ENCODE results near the gene IL18BP.

Gene IL18BP

DNA sequence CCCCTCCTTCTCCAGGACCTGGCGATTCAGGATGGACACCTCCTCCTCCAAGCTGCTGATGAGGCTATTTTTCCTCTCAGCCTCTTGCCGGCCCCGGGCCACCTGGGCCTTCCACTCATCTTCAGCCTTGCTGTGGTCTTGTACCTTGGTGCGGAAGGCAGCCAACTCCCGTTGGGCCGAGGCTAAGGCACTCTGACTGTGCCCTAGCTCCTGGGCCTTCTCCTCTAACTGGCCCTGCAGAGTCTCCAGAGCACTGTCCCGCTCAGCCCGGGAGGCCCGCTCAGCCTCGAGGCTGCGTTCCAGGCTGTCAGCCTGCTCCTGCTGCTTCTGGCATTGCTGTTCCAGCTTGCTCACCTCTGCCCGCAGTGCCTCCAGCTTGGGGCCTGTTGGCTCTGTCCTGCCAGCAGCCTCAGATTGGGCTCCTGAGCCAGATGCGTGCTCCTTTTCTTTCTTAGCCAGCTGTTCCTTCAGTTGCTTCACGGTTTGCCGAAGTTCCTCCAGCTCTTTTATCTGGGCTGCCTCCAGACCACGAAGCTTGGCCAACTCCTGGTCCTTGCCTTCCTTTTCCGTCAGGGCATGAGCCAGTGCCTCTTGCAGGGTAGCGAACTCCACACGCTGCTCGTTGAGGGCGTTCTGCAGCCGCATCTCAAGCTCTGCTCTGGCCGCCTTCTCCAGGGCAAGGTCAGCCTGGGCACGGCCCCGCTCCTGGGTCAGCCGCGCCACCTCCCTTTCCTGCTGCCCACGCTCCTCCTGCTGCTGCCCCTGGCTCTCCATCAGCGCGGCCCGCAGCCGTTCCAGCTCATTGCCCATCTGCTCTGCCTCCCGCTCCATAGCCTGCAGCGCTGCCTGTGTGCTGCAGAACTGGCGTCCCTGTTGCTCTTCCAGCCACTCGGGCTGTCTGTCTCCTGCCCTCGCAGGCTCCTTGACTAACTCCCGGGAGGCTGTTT, 15.3 kb downstream of the IL18BP start:
- peak; percentile 68 for DNase-seq

DNA sequence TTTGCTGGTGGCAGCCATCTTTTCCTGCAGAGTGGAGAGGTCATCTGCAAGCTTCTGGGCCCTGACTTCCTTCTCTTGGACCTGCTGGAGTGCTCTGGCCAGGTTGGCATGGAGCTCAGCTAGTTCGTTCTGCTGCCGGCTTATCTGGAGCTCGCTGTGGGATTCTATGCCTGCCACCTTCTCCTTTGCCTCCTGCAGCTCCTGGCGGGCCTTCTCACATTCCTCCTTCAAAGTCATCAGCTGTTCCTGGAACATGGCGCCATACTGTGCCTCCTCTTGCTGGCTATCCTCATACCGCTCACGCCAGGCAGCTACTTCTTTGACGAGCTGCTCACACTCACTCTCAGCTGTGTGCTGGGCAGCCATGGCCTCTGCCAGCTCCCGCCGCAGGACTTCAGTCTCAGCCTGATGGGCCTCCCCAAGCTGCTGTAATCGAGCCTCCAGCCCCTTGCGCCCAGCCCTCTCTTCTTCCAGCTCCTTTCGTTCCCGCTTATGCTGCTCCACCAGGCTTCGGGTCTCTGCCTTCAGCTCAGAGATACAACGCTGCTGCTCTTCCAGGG, 16.1 kb downstream of the IL18BP start:
- DNase-seq, result peak; percentile 19

DNA sequence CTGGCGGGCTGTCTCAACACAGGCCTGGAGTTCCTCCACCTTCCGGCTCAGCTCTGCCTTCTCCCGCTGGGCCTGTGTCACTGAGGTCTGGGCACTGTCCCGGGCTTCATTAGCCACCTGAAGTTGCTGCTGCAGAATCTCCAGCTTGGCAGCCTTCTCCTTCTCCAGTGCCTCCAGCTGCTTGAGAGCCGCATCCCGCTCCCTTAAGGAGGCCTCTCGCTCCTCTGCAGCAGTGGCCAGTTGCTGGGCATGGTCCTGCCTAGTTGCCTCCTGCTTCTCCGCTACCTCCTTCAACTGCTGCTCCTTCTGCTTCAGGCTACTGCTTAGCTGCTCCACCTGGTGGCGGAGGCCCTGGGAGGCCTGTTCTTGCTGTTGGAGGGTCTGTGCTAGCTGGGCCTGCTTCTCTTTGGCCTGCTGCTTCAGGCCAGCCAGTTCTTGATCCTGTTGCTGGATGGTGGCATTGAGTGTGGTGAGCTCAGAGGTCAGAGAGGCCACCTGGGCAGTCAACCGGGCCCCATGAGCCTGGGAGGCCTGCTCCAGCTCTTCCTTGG, 16.9 kb downstream of the IL18BP start:
- peak; percentile 44 for DNase-seq

DNA sequence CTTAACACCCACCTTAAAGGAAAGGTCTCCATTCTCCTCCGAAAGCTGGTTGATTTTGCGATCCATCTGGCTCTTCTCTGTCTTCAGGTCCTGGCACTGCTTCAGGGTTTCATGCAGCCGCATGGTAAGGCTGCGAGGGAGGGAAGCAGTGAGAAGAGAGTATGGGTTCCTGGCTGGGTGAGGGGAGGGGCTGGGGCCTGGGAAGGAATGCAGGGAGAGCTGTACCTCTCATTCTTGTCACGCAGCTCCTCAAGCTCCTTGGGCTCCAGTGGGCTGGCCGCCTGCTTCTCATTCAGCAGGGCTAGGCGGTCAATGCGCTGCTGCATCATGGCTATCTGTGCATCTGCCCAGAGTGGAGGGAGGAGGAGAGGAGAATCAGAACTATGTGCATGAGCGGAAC, 19.5 kb downstream of the IL18BP start:
- DNase-seq, result no peak

DNA sequence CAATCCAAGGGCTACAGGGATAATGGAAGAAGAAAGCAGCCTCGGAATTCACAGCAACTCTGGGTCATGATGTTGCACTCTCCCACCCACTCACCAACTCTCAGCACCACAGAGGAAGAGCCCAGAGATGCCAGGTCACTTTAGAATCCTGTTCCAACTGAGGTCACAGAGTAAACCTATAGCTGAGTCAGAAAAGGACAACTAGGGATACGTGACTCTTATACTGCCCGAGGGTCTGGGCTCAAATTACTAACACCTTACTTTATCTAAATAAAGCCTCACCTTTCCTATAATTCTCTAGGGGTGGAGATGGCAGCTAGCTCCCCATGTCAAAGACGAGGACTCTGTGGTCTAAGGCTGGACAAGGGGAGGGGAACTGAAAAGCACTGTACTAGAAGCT, 24.6 kb downstream of the IL18BP start:
- DNase-seq, result no peak

DNA sequence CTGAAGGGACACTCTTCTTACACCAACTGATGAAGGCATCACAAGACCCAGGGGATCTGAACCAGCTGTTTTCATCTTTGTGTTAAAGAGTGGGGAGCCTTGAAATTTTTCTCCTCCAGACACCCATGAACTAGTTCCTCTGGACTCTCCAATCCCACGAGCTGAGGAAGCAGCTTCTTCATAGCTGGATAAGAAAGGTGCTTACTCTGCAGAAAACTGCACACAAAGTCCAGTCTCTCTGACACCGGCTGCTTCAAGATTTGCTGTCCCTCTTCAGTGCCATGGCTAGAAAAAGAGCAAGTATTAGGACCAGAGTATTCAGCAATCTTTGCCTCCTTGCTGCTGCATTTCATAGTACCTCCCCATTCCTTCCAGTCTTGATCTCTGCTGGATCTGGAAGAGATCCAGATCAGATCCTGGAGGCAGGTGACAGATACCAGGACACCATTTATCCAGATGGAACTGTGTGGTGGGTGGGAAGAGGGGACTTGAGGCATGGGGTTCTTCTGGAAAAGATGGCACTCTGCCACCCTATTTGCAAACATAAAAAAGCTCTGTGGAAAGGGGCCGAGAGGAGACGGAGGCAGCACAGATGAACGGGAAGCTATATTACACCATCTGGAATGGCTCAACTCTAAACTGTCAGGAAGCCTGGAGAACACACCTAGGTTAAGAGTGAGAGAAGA, 25.5 kb downstream of the IL18BP start:
- no peak for DNase-seq

DNA sequence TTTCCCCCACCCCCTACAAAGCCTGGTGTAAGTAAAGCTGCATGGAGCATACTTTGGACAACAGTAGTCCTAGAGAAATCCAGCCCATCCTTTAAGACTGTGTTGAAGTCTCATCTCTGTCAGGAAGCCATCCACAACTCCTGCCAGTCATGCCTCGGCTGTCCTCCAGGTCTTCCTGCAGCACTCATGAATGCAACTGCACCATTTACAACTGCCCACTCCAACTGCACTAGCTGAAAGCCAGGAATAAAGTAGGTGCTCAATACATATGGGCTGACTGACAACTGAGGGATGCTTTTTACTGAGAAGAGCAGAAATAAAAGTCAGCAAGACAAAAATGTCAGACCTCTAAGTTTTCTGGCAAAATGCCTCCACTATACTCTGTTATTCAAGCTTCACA, 27.4 kb downstream of the IL18BP start:
- DNase-seq, result no peak

DNA sequence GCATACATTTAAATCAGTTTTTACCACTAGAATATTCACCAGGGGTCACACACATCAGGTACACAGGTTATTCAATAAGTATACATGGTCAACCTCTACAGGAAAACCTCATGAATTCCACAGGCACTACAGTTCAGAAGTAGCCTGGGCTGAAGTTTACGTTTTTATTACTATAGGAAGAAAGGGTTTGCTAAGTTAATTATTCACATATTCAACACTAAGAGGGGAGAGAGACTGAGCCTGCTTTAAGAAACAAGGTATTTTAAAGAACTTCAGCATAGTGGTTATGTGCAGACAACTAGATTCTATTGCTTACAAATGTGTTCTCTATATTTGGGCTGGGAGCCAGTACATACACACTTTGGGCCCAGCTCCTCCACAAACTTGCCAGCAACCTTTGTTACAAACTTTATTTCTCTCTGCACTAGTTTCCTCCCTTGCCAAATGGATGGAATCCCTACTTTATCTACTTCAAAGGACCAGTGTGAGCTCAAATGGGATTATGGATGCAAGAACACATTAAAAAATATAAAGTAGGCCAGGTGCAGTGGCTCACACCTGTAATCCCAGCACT, 31.9 kb downstream of the IL18BP start:
- DNase-seq, result no peak

DNA sequence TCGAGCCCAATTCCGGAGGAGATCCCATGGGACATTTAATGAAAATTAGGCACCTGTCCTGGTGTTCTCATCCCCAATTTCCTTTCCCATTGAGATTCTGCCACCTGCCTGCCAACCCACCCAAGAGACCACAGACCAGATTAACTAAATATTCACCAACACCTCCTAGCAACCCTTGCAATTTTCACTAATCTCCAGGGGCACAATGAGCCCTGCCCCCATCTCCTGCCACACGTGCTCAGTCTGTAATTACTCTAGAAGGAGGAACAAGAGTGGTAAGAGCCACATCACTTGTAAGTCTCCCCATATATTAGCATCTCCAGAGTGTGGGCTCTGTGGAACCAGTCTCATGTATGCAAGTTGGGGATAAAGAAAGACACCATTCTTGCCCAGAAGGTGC, 38.0 kb downstream of the IL18BP start:
- DNase-seq, result no peak

DNA sequence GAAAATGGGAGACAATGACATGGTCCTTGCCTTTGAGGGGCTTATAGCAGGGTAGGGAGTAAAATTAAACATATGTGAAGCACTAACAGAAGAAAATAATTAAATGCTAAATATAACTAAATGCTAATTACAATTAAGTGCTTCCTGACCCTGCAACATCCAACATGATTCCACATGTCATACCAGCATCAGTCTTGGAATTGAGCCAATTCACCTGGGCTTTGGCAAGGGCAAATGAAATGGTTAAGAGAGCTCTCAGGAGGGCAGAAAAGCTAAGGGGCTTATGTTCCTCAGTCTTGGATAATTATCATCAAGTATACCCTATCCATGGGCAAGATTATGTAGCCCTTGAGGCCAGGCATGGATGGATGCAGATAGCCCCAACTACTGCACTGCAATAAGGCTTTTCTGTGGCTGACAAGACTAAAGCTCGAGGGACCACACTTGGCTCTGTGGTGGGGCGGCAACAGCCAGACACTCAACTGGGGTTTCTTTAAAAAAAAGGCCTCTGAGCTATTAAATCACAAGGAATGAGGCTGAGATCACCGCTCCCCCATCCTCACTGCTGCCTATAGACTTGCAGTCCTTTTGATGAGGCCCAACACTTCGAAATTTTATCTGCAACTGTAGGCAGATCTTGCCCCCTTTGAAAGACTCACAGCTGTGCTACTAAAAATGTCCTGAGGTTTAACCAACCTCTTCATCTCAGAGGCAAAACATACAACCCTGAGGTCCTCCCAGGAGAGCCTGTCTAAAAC, 39.0 kb downstream of the IL18BP start:
- peak; percentile 58 for DNase-seq

DNA sequence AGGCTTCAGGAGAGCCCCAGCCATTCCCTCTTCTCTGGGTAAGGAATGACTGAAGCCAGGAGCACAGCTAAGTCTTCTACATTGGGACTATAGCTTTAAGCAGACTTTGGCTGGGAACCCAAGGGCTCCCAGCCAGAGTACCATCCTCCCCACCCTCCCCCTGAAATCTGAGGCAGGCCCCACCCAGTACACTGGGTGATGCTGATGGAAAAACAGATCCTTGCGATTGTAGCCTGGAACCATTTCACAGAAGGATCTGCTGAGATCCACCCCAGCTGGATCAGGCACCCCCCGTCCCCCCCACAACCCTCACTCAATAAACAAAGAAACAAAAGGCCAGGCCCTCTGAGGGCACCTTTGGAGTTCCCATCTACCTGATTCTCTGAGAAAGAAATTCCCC, 39.8 kb downstream of the IL18BP start:
- peak; percentile 82 for DNase-seq

DNA sequence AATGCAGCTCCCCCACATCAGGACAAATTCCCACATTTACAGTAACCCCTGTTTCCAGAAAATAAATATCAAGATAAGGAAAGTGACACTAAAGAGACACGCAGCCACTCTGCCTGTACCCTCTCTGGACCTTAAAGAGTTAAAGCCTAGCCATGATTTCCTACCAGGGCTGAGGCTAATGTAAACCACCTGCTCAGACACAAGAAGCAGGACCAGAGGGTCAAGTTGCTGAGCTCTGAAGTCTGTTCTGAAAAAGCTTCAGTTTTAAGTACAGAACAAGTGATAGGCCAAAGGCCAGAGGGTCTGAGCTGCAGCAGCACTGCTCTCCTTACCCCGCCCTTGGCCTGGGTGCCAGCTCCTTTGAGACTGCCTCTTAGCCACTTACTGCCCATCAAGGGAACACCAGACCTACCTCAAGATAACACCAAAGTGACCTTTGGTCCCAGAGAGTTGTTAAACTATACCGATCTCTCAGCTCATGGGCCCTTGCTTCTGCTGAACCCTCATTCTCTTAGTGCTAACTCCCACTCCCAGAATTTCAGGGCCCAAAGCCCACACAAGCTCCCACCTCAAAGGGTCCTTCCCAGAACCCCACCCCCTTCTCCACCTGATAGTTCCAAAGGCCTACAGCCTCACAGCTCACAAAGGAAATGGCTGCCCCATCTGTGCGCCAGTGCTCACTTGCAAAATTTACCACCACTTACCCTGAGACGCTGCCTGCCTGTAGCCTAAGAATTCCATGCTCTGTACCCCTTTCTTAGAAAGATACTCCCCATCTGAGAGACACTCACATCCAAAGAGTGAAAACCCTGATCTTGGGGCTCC, 40.5 kb downstream of the IL18BP start:
- DNase-seq, result peak; percentile 35

DNA sequence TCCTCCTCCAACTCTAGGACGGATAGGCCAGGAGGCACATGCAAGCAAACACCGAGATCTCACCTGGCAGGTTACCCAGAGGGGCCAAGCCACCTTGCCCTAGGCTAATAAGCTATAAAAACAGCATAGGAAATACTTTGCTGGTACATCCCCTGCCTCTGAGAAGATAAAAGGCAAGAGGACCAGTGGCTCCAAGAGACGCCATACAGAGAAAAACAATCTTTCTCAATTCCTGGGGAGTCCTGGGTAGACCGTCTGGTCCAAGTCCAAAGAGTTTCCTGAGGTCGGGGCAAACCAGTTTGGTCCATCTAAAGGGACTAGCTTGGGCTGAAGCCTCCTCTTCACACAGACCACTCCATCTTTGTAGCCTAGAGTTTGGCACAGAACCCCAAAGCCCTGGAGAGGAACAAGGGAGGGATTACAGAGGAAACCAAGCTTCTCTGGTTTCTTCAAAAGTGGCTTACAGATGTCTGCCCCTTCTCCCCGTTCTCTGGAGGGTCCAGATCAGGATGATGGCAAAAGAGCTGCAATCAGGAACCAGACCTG, 41.2 kb downstream of the IL18BP start:
- DNase-seq, result no peak

DNA sequence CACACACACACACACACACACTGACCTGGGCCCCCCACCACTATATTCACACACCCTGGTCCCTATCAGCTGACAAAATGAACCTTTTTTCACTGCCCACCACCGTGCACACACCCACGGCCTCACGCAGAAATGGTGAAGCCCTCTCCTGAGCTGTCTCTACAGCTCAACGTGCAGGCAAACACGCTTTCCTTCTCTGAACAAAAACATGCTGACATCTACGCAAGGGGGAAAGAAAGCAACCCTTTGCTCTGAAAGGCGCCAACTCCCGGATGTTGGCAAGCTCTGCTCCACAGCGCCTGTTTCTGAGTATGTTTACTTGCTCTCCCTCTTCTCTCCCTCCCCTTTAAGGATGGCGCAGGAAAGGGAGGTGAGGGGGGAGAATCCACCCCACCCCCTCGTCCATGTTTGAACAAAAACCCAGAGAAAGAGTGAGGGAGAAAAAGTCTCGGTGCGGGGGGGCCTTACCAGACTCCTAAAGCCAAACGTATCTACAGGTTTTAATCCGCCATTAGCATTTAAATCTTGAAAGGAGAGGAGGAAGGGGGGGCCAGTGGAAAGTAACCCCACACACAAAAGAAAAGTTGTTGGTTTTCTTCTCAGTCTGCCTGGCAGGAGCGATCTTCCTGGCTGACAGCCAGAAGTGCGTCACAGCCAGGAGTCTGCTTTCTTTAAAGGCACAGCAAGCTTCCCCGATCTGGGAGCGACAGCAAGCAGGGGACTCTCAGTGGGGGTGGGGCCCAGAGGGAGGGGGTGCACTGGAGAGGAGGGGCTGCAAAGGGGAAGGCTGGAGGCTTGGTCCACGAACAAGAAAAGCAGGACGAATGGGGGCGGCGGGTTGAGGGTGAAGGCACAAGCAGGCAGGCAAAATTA, 42.0 kb downstream of the IL18BP start:
- peak; percentile 98 for DNase-seq

DNA sequence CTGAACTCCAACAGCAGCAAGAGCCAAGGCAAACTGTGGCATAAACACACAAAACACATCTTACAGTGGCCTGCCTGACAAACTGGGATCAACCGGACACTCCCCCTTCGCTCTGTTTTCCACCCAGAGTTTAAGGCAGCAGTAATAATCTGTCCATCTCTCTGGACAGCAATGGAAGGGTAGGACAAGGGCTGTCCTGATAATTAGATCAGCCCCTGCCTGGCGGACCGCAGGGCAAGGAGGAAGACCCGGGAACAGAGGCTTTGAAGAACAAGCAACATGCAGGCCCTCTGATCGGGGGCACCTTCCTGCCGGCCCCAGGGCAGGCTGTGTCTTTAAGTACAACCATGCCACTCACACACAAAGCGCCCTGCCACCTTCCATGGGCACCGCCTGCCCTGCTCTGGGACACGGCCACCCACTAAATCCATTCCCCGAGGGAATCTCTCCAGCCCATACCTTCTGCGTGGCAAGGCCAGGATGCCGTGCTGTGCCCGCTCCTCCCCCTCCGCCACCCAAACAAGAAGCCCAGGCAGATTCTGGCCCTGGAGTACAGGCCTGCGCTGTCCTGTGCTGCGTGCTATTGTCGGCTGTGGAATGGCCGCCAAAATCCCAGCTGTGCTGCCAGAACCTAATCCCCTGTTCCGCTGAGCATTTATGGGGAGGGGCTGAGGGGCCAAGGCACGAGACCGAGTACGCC, 42.8 kb downstream of the IL18BP start:
- peak; percentile 94 for DNase-seq

DNA sequence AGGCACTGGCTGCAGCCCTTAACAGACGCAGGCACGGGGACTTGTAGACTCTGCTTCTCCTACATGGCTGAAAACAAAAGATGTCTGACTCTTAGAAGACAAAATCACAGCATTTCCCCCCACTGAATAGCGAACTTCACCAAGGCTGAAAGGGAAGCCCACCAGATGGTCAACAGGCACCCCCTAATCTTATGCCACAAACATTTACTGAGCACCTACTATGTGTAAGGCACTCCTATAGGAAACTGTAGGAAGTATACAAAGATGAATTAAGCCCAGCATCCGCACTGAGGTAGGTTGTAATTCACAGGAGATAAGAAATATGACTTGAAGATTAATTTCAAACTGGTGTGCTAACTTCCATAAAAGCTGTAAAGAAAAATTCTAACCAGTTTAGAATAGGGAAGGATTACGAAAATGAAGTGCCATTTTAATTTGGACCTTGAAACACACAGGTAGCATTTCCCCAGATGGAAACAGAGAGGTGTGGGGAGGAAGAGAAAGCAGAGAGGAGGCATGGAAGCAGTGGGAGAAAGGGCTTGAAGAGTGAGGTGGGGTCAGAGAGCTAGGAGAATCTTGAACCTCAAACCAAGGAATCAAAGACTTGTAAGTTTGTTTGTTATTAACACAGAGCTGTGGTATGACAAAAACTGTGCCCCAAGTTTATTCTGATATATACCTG, 43.5 kb downstream of the IL18BP start:
- DNase-seq, result no peak

DNA sequence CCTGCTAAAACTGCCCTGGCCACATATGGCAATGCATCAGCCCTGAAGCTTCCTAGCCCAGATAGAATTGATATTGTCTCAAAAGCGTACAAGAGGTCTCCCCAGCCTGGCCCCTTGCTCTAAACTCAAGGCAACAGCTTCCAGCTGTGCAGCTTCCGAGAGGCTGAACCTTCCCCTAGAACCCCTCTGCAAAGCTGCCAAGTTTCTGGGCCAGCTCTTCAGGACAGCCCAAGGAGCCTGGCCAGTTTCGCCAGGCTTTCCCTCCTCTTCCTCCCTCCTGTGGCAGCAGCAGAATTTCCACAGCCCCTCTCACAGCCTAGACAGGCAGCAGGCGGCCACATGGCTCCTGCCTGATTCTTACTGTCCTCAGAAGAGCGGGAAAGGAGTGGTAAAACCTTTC, 47.1 kb downstream of the IL18BP start:
- peak; percentile 58 for DNase-seq

DNA sequence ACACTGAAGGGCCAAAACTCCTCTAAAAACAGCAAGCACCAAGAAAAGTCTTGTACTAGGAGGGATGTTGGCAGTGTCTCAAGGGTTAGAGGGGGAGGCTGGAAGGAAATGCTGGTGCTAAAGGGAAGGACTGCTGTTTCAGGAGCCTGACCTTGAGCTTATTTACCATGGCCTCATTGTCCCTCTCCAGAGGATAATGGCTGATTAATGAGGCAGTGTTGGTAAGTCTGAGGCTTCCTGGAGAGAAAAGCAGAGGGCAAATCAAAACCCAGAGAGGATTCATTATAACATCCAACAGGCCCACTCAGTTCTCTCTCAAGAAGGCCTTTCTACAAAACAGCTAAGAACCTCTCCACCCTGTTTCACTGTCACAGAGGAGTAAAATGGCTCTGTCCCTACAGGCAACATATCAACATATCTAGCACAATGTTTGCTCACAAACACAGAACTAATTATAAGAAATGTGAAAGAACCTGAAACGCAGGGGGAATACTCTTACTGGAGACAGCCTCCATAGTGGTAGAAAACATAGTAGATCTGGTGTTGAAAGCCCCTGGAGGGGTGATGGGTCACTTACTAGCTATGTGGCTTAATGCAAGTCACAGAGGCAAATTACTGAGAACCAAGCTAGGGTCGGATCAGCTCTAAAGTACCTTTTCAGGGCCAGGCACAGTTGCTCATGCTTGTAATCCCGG, 50.2 kb downstream of the IL18BP start:
- no peak for DNase-seq

Data from right hindlimb (tissue), 1 donor.